Neural crest cell (in vitro differentiated cells): Measurements from ENCODE around the gene COL20A1. TPM values are rescaled to one million over a fixed set of nuclear protein-coding genes. Genes with fewer than 3 reads are reported as not detected.

Experiments used
- DNase-seq: peaks from one replicate; pipeline ENCODE4 v3.0.0; 2021; ENCODE audit warnings: low read depth, mixed read lengths, low spot score
- H3K27ac Mint-ChIP-seq: one replicate; pipeline ENCODE4 v1.8.0; 2021; ENCODE audit warnings: mild to moderate bottlenecking, mixed read lengths; ENCODE audit not compliant: unreplicated experiment
- H3K27me3 Mint-ChIP-seq: 2 replicates; pipeline ENCODE4 v1.8.0; 2021; ENCODE audit warnings: low read depth, mild to moderate bottlenecking, mixed read lengths
- H3K36me3 Mint-ChIP-seq: 2 replicates; pipeline ENCODE4 v1.8.0; 2021; ENCODE audit warnings: low read depth, mild to moderate bottlenecking, mixed read lengths
- H3K4me1 Mint-ChIP-seq: 2 replicates; pipeline ENCODE4 v1.8.0; 2021; ENCODE audit warnings: mixed read lengths
- H3K4me3 Mint-ChIP-seq: one replicate; pipeline ENCODE4 v1.8.0; 2021; ENCODE audit warnings: mild to moderate bottlenecking, mixed read lengths
- H3K9me3 Mint-ChIP-seq: 2 replicates; pipeline ENCODE4 v1.8.0; 2021; ENCODE audit warnings: mixed read lengths
- CTCF ChIP-seq: fragments of 200-600 bp; sonication (generic); conservative IDR thresholded peaks from 2 replicates; pipeline ENCODE4 v1.5.0; 2021; ENCODE audit warnings: antibody characterized with exemption, mild to moderate bottlenecking
- total RNA-seq: library from RNA; stranded (reverse); gene quantifications from 2 replicates; pipeline ENCODE4 v1.2.1, GENCODE V29; 2021

COL20A1 gene
- total RNA-seq, 1 donor from 2014 or later = 10.2 TPM

- Mint-ChIP-seq H3K4me1 (peaks cover 4% of the 10 kb centered on the region), H3K27ac (no peak overlapping the region), H3K27me3 (no peaks in the 10 kb centered on the region), H3K36me3 (no peaks in the 10 kb centered on the region), H3K4me3 (no peak overlapping the region), H3K9me3 (no peaks in the 10 kb centered on the region)
- no peak for TF ChIP-seq CTCF
- DNase-seq = no peak
Observed at GRCh38 chr20:63312690-63313348, 19.8 kb downstream of the COL20A1 start.

- no peaks in the 10 kb centered on the region for H3K27me3 Mint-ChIP-seq
- H3K36me3 Mint-ChIP-seq = no peaks in the 10 kb centered on the region
- no peak for DNase-seq
- no peak overlapping the region for H3K27ac Mint-ChIP-seq
- no peaks in the 10 kb centered on the region for H3K9me3 Mint-ChIP-seq
- peaks cover 4% of the 10 kb centered on the region for H3K4me1 Mint-ChIP-seq
- H3K4me3 Mint-ChIP-seq = no peak overlapping the region
- no peak for TF ChIP-seq CTCF
Observed at GRCh38 chr20:63313349-63314014, 20.5 kb downstream of the COL20A1 start.

GRCh38 chr20:63314015-63314471, 21.1 kb downstream of the COL20A1 start:
- DNase-seq = no peak
- no peak for TF ChIP-seq CTCF
- H3K4me1 Mint-ChIP-seq = peaks cover 4% of the 10 kb centered on the region
- H3K36me3 Mint-ChIP-seq = no peaks in the 10 kb centered on the region
- no peak overlapping the region for H3K27ac Mint-ChIP-seq
- H3K4me3 Mint-ChIP-seq = no peak overlapping the region
- no peaks in the 10 kb centered on the region for H3K27me3 Mint-ChIP-seq
- H3K9me3 Mint-ChIP-seq = no peaks in the 10 kb centered on the region

GRCh38 chr20:63314566-63315239, 21.7 kb downstream of the COL20A1 start:
- TF ChIP-seq CTCF = no peak

GRCh38 chr20:63315240-63315689, 22.3 kb downstream of the COL20A1 start:
- DNase-seq = no peak
- Mint-ChIP-seq H3K4me3 (no peak overlapping the region), H3K27me3 (no peaks in the 10 kb centered on the region), H3K4me1 (peaks cover 4% of the 10 kb centered on the region), H3K9me3 (no peaks in the 10 kb centered on the region), H3K27ac (no peak overlapping the region), H3K36me3 (no peaks in the 10 kb centered on the region)
- no peak for TF ChIP-seq CTCF

More at GRCh38 chr20:63314566-63315239, 21.7 kb downstream of the COL20A1 start:
- Mint-ChIP-seq H3K4me3 (no peak overlapping the region), H3K27me3 (no peaks in the 10 kb centered on the region), H3K36me3 (no peaks in the 10 kb centered on the region), H3K27ac (no peak overlapping the region), H3K9me3 (no peaks in the 10 kb centered on the region), H3K4me1 (peaks cover 4% of the 10 kb centered on the region)
- no peak for DNase-seq
